HFFc6 (cell line): ENCODE results near the gene NAXD. TPM values are rescaled to one million over a fixed set of nuclear protein-coding genes. Genes with fewer than 3 reads are reported as not detected.

Experiments used
- DNase-seq: peaks from one replicate; pipeline ENCODE4 v3.0.0-alpha.2; 2018
- H3K27ac Mint-ChIP-seq: 2 replicates; pipeline ENCODE4 v1.8.0; 2020; ENCODE audit warnings: mild to moderate bottlenecking, mixed read lengths
- H3K27me3 Mint-ChIP-seq: 2 replicates; pipeline ENCODE4 v1.8.0; 2021; ENCODE audit warnings: mild to moderate bottlenecking, moderate library complexity, mixed read lengths; ENCODE audit not compliant: insufficient read depth
- H3K36me3 Mint-ChIP-seq: 2 replicates; pipeline ENCODE4 v1.8.0; 2021; ENCODE audit warnings: low read depth, mixed read lengths
- H3K4me1 Mint-ChIP-seq: 2 replicates; pipeline ENCODE4 v1.8.0; 2020; ENCODE audit warnings: low read depth, mixed read lengths
- H3K4me3 Mint-ChIP-seq: 2 replicates; pipeline ENCODE4 v1.8.0; 2020; ENCODE audit warnings: mild to moderate bottlenecking, moderate library complexity, mixed read lengths
- H3K9me3 Mint-ChIP-seq: 2 replicates; pipeline ENCODE4 v1.8.0; 2020; ENCODE audit warnings: mild to moderate bottlenecking, mixed read lengths
- CTCF ChIP-seq: fragments of 200-600 bp; sonication (generic); IDR thresholded peaks from 2 replicates; pipeline ENCODE4 v1.5.0; 2021; ENCODE audit warnings: antibody characterized with exemption, mild to moderate bottlenecking
- total RNA-seq, 6 experiments: library from RNA; stranded (reverse); fragmentation: NEBNext Ultra II Directional; extraction: Animal tissue kit (Norgen Biotek cat#: 25700); gene quantifications; 2 replicates in 1 of 6; 3 replicates in 5 of 6; pipeline ENCODE4 v1.2.3, GENCODE V29; 2021

Gene NAXD
- total RNA-seq, 6 experiments from 2014 or later, result 20.3 to 27.4 (median 22.8) TPM

GRCh38 chr13:110576736-110577476, 38.4 kb upstream of the NAXD start:
- TF ChIP-seq CTCF, result no peak
- Mint-ChIP-seq H3K4me1 (peaks cover 10% of the 10 kb centered on the region), H3K36me3 (no peaks in the 10 kb centered on the region), H3K27me3 (peaks cover 30% of the 10 kb centered on the region), H3K4me3 (no peak overlapping the region), H3K27ac (no peak overlapping the region), H3K9me3 (no peaks in the 10 kb centered on the region)
- no peak for DNase-seq

- DNase-seq, result no peak
- Mint-ChIP-seq H3K9me3 (no peaks in the 10 kb centered on the region), H3K4me1 (peaks cover 10% of the 10 kb centered on the region), H3K36me3 (no peaks in the 10 kb centered on the region), H3K4me3 (no peak overlapping the region), H3K27ac (no peak overlapping the region), H3K27me3 (peaks cover 36% of the 10 kb centered on the region)
- TF ChIP-seq CTCF, result no peak
Observed at GRCh38 chr13:110578363-110578762, 37.0 kb upstream of the NAXD start.

GRCh38 chr13:110580800-110581199, 34.5 kb upstream of the NAXD start:
- Mint-ChIP-seq H3K9me3 (no peaks in the 10 kb centered on the region), H3K27ac (no peak overlapping the region), H3K27me3 (peaks cover 37% of the 10 kb centered on the region), H3K4me1 (peaks cover 2% of the 10 kb centered on the region; the same call in 1 of the 2 replicates), H3K36me3 (no peaks in the 10 kb centered on the region), H3K4me3 (no peak overlapping the region)
- DNase-seq, result no peak
- TF ChIP-seq CTCF, result no peak

GRCh38 chr13:110581506-110582185, 33.7 kb upstream of the NAXD start:
- peaks cover 37% of the 10 kb centered on the region for H3K27me3 Mint-ChIP-seq
- no peaks in the 10 kb centered on the region for H3K36me3 Mint-ChIP-seq
- no peak for DNase-seq
- H3K27ac Mint-ChIP-seq, result no peak overlapping the region
- H3K9me3 Mint-ChIP-seq, result no peaks in the 10 kb centered on the region
- H3K4me1 Mint-ChIP-seq, result no peaks in the 10 kb centered on the region
- TF ChIP-seq CTCF, result no peak
- H3K4me3 Mint-ChIP-seq, result no peak overlapping the region

GRCh38 chr13:110582421-110582954, 32.9 kb upstream of the NAXD start:
- H3K4me1 Mint-ChIP-seq, result no peaks in the 10 kb centered on the region
- H3K9me3 Mint-ChIP-seq, result no peaks in the 10 kb centered on the region
- no peak for TF ChIP-seq CTCF
- no peak for DNase-seq
- peaks cover 31% of the 10 kb centered on the region for H3K27me3 Mint-ChIP-seq
- H3K27ac Mint-ChIP-seq, result no peak overlapping the region
- no peak overlapping the region for H3K4me3 Mint-ChIP-seq
- no peaks in the 10 kb centered on the region for H3K36me3 Mint-ChIP-seq
